Mesothelial cell of epicardium (in vitro differentiated cells): ENCODE results near the gene RANBP17. TPM values are rescaled to one million over a fixed set of nuclear protein-coding genes. Genes with fewer than 3 reads are reported as not detected.
A peak's percentile ranks its signal among the peaks of the same experiment; 100 is the strongest.

ENCODE experiments used
- DNase-seq, 2 experiments: peaks; one replicate each; pipeline ENCODE4 v3.0.0; 2021; ENCODE audit warnings: low spot score in 2 of 2; ENCODE audit not compliant: unreplicated experiment in 2 of 2
- H3K27ac Mint-ChIP-seq: 2 replicates; pipeline ENCODE4 v1.8.0; 2021; ENCODE audit warnings: mixed read lengths
- H3K27me3 Mint-ChIP-seq: 2 replicates; pipeline ENCODE4 v1.8.0; 2021; ENCODE audit warnings: low read depth, mixed read lengths
- H3K36me3 Mint-ChIP-seq: 2 replicates; pipeline ENCODE4 v1.8.0; 2021; ENCODE audit warnings: mixed read lengths
- H3K4me1 Mint-ChIP-seq: 2 replicates; pipeline ENCODE4 v1.8.0; 2021; ENCODE audit warnings: mixed read lengths
- H3K4me3 Mint-ChIP-seq: 2 replicates; pipeline ENCODE4 v1.8.0; 2021; ENCODE audit warnings: mild to moderate bottlenecking, moderate library complexity, mixed read lengths
- H3K9me3 Mint-ChIP-seq: 2 replicates; pipeline ENCODE4 v1.8.0; 2021; ENCODE audit warnings: mixed read lengths
- CTCF ChIP-seq: fragments of 200-600 bp; sonication (generic); IDR thresholded peaks from one replicate; pipeline ENCODE4 v1.5.0; 2021; ENCODE audit warnings: antibody characterized with exemption; ENCODE audit not compliant: unreplicated experiment
- total RNA-seq: library from RNA; stranded (reverse); gene quantifications from 3 replicates; pipeline ENCODE4 v1.2.1, GENCODE V29; 2021

RANBP17 gene
- total RNA-seq, 1 donor from 2014 or later = 60.8 TPM

GRCh38 chr5:171092194-171092593, 230.4 kb downstream of the RANBP17 start:
- Mint-ChIP-seq H3K36me3 (peaks cover 20% of the 10 kb centered on the region), H3K4me1 (peaks cover 7% of the 10 kb centered on the region), H3K27ac (no peak overlapping the region), H3K9me3 (peaks cover 18% of the 10 kb centered on the region), H3K4me3 (no peak overlapping the region), H3K27me3 (no peaks in the 10 kb centered on the region)
- TF ChIP-seq CTCF = no peak
- DNase-seq = no peak

- Mint-ChIP-seq H3K27ac (peak overlapping the region; percentile 45), H3K27me3 (no peaks in the 10 kb centered on the region), H3K4me3 (no peak overlapping the region), H3K9me3 (peaks cover 24% of the 10 kb centered on the region), H3K36me3 (peaks cover 27% of the 10 kb centered on the region), H3K4me1 (peaks cover 7% of the 10 kb centered on the region)
- no peak for TF ChIP-seq CTCF
- no peak for DNase-seq
These were observed 231.8 kb downstream of the RANBP17 start for GRCh38 chr5:171093598-171093997.

GRCh38 chr5:171094356-171094755, 232.5 kb downstream of the RANBP17 start:
- no peak for TF ChIP-seq CTCF
- Mint-ChIP-seq H3K4me3 (no peak overlapping the region), H3K9me3 (peaks cover 31% of the 10 kb centered on the region), H3K36me3 (peaks cover 33% of the 10 kb centered on the region), H3K4me1 (peaks cover 7% of the 10 kb centered on the region), H3K27me3 (no peaks in the 10 kb centered on the region), H3K27ac (no peak overlapping the region)
- no peak for DNase-seq

GRCh38 chr5:171102877-171103610, 241.2 kb downstream of the RANBP17 start:
- no peak for DNase-seq
- no peak overlapping the region for H3K27ac Mint-ChIP-seq

GRCh38 chr5:171107669-171108068, 245.9 kb downstream of the RANBP17 start:
- Mint-ChIP-seq H3K4me3 (no peak overlapping the region), H3K27me3 (no peaks in the 10 kb centered on the region), H3K4me1 (no peaks in the 10 kb centered on the region), H3K36me3 (peaks cover 11% of the 10 kb centered on the region), H3K27ac (no peak overlapping the region), H3K9me3 (peaks cover 10% of the 10 kb centered on the region)
- no peak for TF ChIP-seq CTCF
- no peak for DNase-seq

More at GRCh38 chr5:171102877-171103610, 241.2 kb downstream of the RANBP17 start:
- H3K9me3 Mint-ChIP-seq = peaks cover 48% of the 10 kb centered on the region
- H3K27me3 Mint-ChIP-seq = no peaks in the 10 kb centered on the region
- H3K4me3 Mint-ChIP-seq = no peak overlapping the region
- peaks cover 48% of the 10 kb centered on the region for H3K36me3 Mint-ChIP-seq
- H3K4me1 Mint-ChIP-seq = no peaks in the 10 kb centered on the region
- no peak for TF ChIP-seq CTCF
